ENCODE data around the gene FBXL7.

The FBXL7 gene

DNA sequence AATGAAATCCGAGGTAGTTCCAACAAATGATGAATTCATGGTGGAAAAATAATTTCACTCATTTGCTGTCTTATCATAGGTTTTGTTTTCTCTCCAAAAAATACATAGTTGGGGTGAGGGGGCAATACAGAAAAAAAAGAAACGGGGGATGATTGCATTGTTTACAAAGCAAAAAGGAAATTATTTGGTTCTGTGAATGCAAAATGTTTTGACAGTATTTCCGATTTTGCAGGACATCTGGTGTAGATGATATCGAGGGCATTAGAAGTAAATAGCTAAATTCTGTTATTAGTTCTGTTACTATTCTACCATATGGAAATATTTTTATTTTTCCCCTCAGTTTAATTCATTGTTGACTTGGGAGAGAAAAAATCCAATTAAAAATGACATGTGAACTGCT is 477.9 kb downstream of the FBXL7 start:
- no peak for DNase-seq

DNA sequence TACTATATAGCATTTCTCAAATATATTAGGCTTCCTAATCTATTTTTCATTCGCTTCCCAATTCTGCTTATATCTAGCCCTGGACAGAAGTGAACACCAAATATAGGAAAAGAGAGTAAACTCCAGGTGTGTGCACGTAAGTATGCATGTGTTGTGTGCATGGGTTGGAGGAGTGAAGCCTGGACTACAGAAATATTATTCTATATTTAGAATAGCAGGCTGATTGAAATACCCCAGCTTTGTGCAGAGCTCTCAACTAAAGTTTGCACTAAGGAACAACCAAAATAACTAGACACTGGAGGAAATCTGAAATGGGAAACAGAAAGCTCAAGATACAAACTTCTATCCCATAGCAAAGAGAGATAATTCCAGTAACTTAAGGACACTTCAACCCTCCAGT is 480.9 kb downstream of the FBXL7 start:
- DNase-seq = no peak

DNA sequence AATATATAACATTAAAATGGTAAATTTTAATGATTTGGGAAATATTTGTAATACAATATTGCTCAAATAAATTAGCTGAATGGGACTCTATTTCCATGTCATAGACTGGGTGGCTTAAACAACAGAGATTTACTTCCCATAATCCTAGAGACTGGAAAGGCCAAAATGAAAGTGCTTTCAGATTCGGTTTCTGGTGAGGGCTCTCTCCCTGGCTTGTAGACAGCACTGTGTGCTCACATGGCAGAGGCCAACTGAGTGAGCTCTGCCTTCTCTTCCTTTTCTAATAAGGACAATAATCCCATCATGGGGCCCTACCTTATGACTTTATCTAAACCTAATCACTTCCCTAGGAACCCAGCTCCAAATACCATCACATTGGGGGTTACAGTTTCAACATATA is 483.4 kb downstream of the FBXL7 start:
- no peak for DNase-seq
